GM21576 (cell line): ENCODE results near the gene ZNF80.

ENCODE experiments used
- ATAC-seq: cut with Tn5 transposase; IDR thresholded peaks from one replicate; pipeline ENCODE4 v1.9.1; 2021; ENCODE audit warnings: mild to moderate bottlenecking, moderate library complexity; ENCODE audit not compliant: unreplicated experiment

ZNF80 gene

GRCh38 chr3:114221165-114221880, 16.1 kb downstream of the ZNF80 start:
- ATAC-seq: no peak

GRCh38 chr3:114219741-114220140, 17.6 kb downstream of the ZNF80 start:
- ATAC-seq: no peak

- no peak for ATAC-seq
These were observed 18.7 kb downstream of the ZNF80 start for GRCh38 chr3:114218578-114219185.

- no peak for ATAC-seq
These were observed 19.4 kb downstream of the ZNF80 start for GRCh38 chr3:114218006-114218405.

GRCh38 chr3:114217266-114217665, 20.1 kb downstream of the ZNF80 start:
- no peak for ATAC-seq

- no peak for ATAC-seq
These were observed 21.0 kb downstream of the ZNF80 start for GRCh38 chr3:114216186-114216970.

GRCh38 chr3:114214542-114215341, 22.6 kb downstream of the ZNF80 start:
- peak; percentile 9 for ATAC-seq

- peak; percentile 84 for ATAC-seq
These were observed 23.5 kb downstream of the ZNF80 start for GRCh38 chr3:114213627-114214541.

GRCh38 chr3:114213292-114213626, 24.1 kb downstream of the ZNF80 start:
- ATAC-seq: peak; percentile 9

- no peak for ATAC-seq
These were observed 24.7 kb downstream of the ZNF80 start for GRCh38 chr3:114212646-114213045.

GRCh38 chr3:114207768-114208167, 29.6 kb downstream of the ZNF80 start:
- ATAC-seq: peak; percentile 85

GRCh38 chr3:114206342-114206741, 31.0 kb downstream of the ZNF80 start:
- no peak for ATAC-seq

- no peak for ATAC-seq
These were observed 31.8 kb downstream of the ZNF80 start for GRCh38 chr3:114205541-114205940.

GRCh38 chr3:114194750-114195149, 42.6 kb downstream of the ZNF80 start:
- no peak for ATAC-seq

GRCh38 chr3:114192136-114192535, 45.2 kb downstream of the ZNF80 start:
- no peak for ATAC-seq

- ATAC-seq: no peak
These were observed 50.9 kb downstream of the ZNF80 start for GRCh38 chr3:114186501-114186900.
